ENCODE data around the gene CNOT3. TPM values are rescaled to one million over a fixed set of nuclear protein-coding genes. Genes with fewer than 3 reads are reported as not detected.

The CNOT3 gene
- total and polyA plus RNA-seq, 2 experiments from 2014 or later: 39.7 to 47.0 TPM

- TF ChIP-seq ZNF462 (CRISPR knock-in tag; IDR thresholded peaks at IDR 0.05) (no peak), EZH2phosphoT487 (IDR thresholded peaks at IDR 0.05; ENCODE audit: unreplicated experiment) (no peak), EZH2 (IDR thresholded peaks at IDR 0.05; ENCODE audit: low read depth, unreplicated experiment) (no peak)
Measured at GRCh38 chr19:54147676-54148075, 10.1 kb downstream of the CNOT3 start (continued).

- Mint-ChIP-seq H3K27me3 (ENCODE audit: insufficient read depth, low read depth, poor library complexity) (peaks cover 15% of the 10 kb centered on the region), H3K36me3 (ENCODE audit: low read depth) (peaks cover 80% of the 10 kb centered on the region), H3K9me3 (no peaks in the 10 kb centered on the region; the same call in 2 of the 3 replicates), H3K4me1 (no peaks in the 10 kb centered on the region; the same call in 2 of the 3 replicates), H3K27ac (no peak overlapping the region), H3K4me3 (no peak overlapping the region)
- Histone ChIP-seq H4K20me1 (replicated peaks; ENCODE audit: insufficient read depth) (peaks cover 11% of the 10 kb centered on the region; the same call in 1 of the 2 replicates), H3F3A (replicated peaks; ENCODE audit: low read depth) (no peaks in the 10 kb centered on the region; the same call in 1 of the 2 replicates), H3K27me3 (ENCODE audit: insufficient read depth) (no peaks in the 10 kb centered on the region), H3K9me2 (ENCODE audit: insufficient read depth) (no peaks in the 10 kb centered on the region), H3K4me1 (ENCODE audit: insufficient read depth) (no peaks in the 10 kb centered on the region), H3K27ac (ENCODE audit: low read depth) (no peak overlapping the region), H3K36me3 (ENCODE audit: insufficient read depth) (peaks cover 24% of the 10 kb centered on the region), H2AFZ (no peak overlapping the region), H3K4me2 (no peak overlapping the region), H3K79me2 (replicated peaks; ENCODE audit: insufficient read depth) (peaks cover under 1% of the 10 kb centered on the region; the same call in 1 of the 2 replicates), H3K4me3 (no peak overlapping the region)
- TF ChIP-seq CTCF (conservative IDR thresholded peaks at IDR 0.05; ENCODE audit: low read depth in 2 of 2) (no peak), STAT1 (IDR thresholded peaks at IDR 0.05; ENCODE audit: unreplicated experiment) (no peak), ETS1 (IDR thresholded peaks at IDR 0.05) (no peak)
- ATAC-seq: no peak
- DNase-seq (ENCODE audit: low spot score): no peak
Measured at GRCh38 chr19:54148158-54148557, 10.6 kb downstream of the CNOT3 start.
